ENCODE data around the gene PTPRH.
"Not testable (repeated sequence)": the region's sequence is repeated elsewhere in the genome, so short reads cannot be mapped to it uniquely, and the experiment has no call there.

The PTPRH gene

DNA sequence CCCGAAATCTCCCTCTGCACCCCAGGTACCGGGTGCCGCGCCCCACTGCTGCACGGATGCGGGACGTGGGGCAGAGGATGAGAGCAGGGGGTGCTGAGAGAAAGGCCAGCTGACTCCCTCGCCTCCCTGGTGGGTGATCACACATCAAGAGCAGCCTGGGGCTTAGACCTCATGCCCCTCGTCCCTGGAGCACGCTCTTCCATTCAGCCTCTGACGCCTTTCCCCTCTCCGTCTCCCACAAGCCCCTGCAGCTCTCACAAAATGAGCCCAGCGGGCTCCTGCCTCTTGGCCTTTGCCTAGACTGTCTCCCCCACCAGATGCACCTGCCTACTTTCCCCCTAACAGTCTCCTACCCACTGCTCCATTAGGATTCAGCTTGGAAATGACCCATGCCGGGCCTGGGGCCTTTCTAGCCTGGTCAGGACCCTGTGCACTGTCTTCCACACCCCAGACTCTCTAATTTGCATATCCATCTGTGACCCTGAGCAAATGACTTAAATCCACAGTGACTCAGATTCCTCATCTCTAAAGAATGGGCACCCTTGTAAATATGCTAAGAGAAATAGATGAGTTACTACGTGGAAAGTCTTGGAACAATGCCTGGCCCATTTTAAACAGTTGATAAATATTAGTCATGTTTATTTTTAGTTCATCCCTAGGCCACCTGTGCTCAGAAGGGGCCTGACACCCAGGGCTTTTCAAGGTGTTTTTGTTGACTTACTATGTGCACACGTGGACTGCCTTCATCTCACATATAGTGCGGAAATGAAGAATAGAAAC lies 582 bp upstream of the PTPRH start:
- H3K36me3 ChIP-seq (ENCODE audit: control insufficient read depth in 5 of 5, insufficient read depth in 5 of 5, low read length in 5 of 5), result no peaks in the 10 kb centered on the region
- H3K27ac ChIP-seq (ENCODE audit: low read depth, low read length), result no peak overlapping the region
- peaks cover 4 to 14% (median 11%) of the 10 kb centered on the region in 5 donors for H3K9me3 ChIP-seq (ENCODE audit: control insufficient read depth in 5 of 5, low read length in 5 of 5)
- H3K9ac ChIP-seq (ENCODE audit: low read length in 5 of 5), result no peak overlapping the region
- H3K4me3 ChIP-seq (ENCODE audit: low read depth in 1 of 5, low read length in 5 of 5), result no peak overlapping the region
- H3K27me3 ChIP-seq (ENCODE audit: control insufficient read depth in 5 of 5, insufficient read depth in 4 of 5, low read length in 5 of 5), result peaks cover 3 to 14% (median 7%) of the 10 kb centered on the region in 5 donors
- peaks cover 0 to 8% (median 6%) of the 10 kb centered on the region in 5 donors for H3K4me1 ChIP-seq (ENCODE audit: control insufficient read depth in 5 of 5, insufficient read depth in 5 of 5, low read length in 5 of 5)

DNA sequence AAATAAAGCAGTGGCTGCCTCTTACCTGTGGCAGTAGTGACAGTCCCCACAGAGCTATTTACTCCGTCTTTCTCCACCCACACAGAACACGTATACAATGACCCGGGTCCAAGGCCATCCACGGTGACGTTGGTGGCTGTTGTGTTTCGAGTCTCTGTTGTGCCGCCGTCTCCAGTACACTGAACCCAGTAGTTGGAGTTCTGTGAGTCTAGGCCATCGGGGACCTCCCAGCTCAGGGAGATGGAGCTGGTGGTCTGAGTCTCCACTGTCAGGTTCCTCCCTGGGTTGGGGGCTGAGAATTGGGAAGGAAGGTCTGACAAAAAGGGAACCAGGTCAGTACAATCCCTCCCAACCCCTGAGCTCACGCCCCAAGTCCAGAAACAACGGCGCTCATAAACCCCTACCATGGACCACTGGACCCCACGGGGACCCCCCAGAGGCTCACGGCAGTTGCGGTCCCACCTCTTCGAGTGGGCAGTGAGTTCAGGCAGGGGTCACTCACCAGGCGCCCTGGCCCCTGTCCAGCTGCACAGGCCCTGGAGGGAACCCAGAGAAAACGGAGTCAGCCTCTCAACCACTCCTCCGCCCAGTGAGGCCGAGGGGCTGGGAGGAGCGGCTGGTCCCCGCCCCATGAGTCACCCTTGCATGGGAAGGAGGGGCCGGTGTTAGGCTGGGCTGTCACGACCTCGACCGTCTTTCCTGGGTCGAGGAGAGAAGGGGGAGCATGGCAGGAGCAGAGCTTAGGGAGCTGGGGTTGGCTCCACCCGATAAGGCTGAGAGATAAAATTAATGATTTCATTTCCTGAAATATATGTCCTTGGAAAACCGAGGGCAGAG lies 2.4 kb downstream of the PTPRH start:
- Histone ChIP-seq H3K4me3 (ENCODE audit: low read depth in 1 of 5, low read length in 5 of 5) (peak overlapping the region in 3 of 5 donors; percentile 17 to 53 (median 48)), H3K27me3 (ENCODE audit: control insufficient read depth in 5 of 5, insufficient read depth in 4 of 5, low read length in 5 of 5) (peaks cover 3 to 13% (median 8%) of the 10 kb centered on the region in 5 donors), H3K9me3 (ENCODE audit: control insufficient read depth in 5 of 5, low read length in 5 of 5) (peaks cover 0 to under 1% (median 0%) of the 10 kb centered on the region in 5 donors), H3K36me3 (ENCODE audit: control insufficient read depth in 5 of 5, insufficient read depth in 5 of 5, low read length in 5 of 5) (no peaks in the 10 kb centered on the region), H3K4me1 (ENCODE audit: control insufficient read depth in 5 of 5, insufficient read depth in 5 of 5, low read length in 5 of 5) (peaks cover 0 to 8% (median 6%) of the 10 kb centered on the region in 5 donors), H3K9ac (ENCODE audit: low read length in 5 of 5) (no peak overlapping the region), H3K27ac (ENCODE audit: low read depth, low read length) (no peak overlapping the region)

DNA sequence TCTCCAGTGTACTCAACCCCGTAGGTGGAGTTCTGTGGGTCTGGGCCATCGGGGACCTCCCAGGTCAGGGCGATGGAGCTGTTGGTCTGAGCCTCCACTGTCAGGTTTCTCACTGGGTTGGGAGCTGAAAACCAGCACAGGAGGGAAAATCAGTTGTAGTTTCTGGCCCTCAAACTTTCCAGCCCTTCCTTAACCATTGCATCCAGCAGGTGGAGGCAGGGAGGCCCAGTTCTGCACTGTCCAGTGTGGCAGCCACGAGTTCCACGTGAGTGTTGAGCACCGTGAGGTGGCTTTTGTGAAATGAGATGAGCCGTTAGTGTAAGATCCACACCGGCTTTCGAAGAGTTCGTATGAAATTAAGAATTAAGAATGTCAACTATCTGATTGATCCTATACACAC lies 7.1 kb downstream of the PTPRH start:
- not testable (repeated sequence) for H3K4me1 ChIP-seq (ENCODE audit: control insufficient read depth in 5 of 5, insufficient read depth in 5 of 5, low read length in 5 of 5); H3K9ac ChIP-seq (ENCODE audit: low read length in 5 of 5); H3K9me3 ChIP-seq (ENCODE audit: control insufficient read depth in 5 of 5, low read length in 5 of 5); H3K4me3 ChIP-seq (ENCODE audit: low read depth in 1 of 5, low read length in 5 of 5); H3K27ac ChIP-seq (ENCODE audit: low read depth, low read length); H3K36me3 ChIP-seq (ENCODE audit: control insufficient read depth in 5 of 5, insufficient read depth in 5 of 5, low read length in 5 of 5)
- H3K27me3 ChIP-seq (ENCODE audit: control insufficient read depth in 5 of 5, insufficient read depth in 4 of 5, low read length in 5 of 5), result peaks cover 3 to 22% (median 14%) of the 10 kb centered on the region in 5 donors

DNA sequence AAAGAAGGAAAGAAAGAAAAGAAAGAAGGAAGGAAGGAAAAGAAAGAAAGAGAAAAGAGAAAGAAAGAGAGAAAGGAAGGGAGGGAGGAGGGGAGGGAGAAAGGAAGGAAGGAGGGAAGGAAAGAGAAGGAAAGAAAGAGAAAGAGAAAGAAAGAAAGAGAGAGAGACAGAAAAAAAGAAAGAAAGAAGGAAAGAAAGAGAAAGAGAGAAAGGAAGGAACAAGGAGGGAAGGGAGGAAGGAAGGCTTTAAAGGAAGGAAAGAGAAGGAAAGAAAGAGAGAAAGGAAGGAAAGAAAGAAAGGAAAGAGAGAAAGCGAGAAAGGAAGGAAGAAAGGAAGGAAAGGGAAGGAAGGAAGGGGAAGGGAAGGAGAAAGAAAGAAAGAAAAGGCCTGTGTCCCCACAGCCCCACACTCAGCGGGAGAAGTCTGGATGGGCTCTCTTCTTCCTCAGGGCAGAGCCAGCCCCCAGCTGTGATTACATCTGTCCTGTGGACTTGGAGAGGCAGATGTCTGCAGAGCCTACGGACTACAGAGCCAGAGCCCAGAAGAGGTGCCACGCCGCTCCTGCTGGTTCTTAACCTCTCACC lies 9.6 kb downstream of the PTPRH start:
- Histone ChIP-seq H3K36me3 (ENCODE audit: control insufficient read depth in 5 of 5, insufficient read depth in 5 of 5, low read length in 5 of 5) (no peaks in the 10 kb centered on the region), H3K27ac (ENCODE audit: low read depth, low read length) (no peak overlapping the region), H3K9ac (ENCODE audit: low read length in 5 of 5) (no peak overlapping the region), H3K9me3 (ENCODE audit: control insufficient read depth in 5 of 5, low read length in 5 of 5) (no peaks in the 10 kb centered on the region), H3K4me1 (ENCODE audit: control insufficient read depth in 5 of 5, insufficient read depth in 5 of 5, low read length in 5 of 5) (peaks cover 0 to 2% (median 0%) of the 10 kb centered on the region in 5 donors), H3K27me3 (ENCODE audit: control insufficient read depth in 5 of 5, insufficient read depth in 4 of 5, low read length in 5 of 5) (peaks cover 0 to 13% (median 10%) of the 10 kb centered on the region in 5 donors), H3K4me3 (ENCODE audit: low read depth in 1 of 5, low read length in 5 of 5) (no peak overlapping the region)

DNA sequence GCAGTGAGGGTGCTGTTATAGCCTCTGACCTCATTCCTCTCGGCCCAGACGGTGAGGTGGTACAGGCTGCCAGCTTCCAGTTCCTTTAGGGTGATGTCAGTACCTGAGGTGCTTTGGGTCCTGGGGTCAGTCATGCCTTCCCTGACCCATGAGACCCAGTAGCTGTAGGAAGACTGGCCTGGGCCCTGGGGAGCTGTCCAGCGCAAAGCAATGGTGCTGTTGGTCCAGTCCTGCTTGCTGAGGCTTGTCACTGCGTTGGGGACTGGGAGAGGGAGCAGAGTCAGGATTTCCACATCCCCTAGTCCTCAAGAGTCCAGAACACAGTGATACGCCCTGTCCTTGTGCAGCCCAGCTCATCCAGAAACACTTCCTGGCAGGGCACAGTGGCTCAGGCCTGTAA lies 10.7 kb downstream of the PTPRH start:
- H3K9ac ChIP-seq (ENCODE audit: low read length in 5 of 5), result no peak overlapping the region
- peaks cover 0 to 13% (median 10%) of the 10 kb centered on the region in 5 donors for H3K27me3 ChIP-seq (ENCODE audit: control insufficient read depth in 5 of 5, insufficient read depth in 4 of 5, low read length in 5 of 5)
- H3K9me3 ChIP-seq (ENCODE audit: control insufficient read depth in 5 of 5, low read length in 5 of 5), result no peaks in the 10 kb centered on the region
- H3K4me3 ChIP-seq (ENCODE audit: low read depth in 1 of 5, low read length in 5 of 5), result no peak overlapping the region
- H3K4me1 ChIP-seq (ENCODE audit: control insufficient read depth in 5 of 5, insufficient read depth in 5 of 5, low read length in 5 of 5), result peaks cover 0 to 2% (median 0%) of the 10 kb centered on the region in 5 donors
- no peak overlapping the region for H3K27ac ChIP-seq (ENCODE audit: low read depth, low read length)
- H3K36me3 ChIP-seq (ENCODE audit: control insufficient read depth in 5 of 5, insufficient read depth in 5 of 5, low read length in 5 of 5), result no peaks in the 10 kb centered on the region

DNA sequence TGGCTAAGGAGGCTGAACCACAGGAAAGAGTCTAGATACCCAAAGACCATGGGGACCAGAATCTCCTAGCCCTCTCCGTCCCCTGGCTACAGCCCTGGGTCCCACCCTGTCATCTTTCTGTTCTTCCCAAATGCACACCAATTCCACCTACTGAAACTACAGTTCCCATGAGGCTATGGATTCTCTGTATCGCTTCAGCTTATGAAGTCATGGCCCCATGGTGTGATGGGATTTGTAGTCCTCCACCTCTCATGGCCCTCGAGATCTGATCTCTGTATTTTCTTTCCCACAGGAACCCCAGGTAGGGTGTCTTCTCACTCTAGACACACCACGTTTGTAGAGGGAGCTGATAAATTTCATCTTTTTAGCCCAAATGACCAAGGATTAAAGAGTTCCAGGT lies 11.8 kb downstream of the PTPRH start:
- Histone ChIP-seq H3K27me3 (ENCODE audit: control insufficient read depth in 5 of 5, insufficient read depth in 4 of 5, low read length in 5 of 5) (peaks cover 0 to 16% (median 9%) of the 10 kb centered on the region in 5 donors), H3K4me3 (ENCODE audit: low read depth in 1 of 5, low read length in 5 of 5) (no peak overlapping the region), H3K4me1 (ENCODE audit: control insufficient read depth in 5 of 5, insufficient read depth in 5 of 5, low read length in 5 of 5) (peaks cover 0 to 2% (median 0%) of the 10 kb centered on the region in 5 donors), H3K9me3 (ENCODE audit: control insufficient read depth in 5 of 5, low read length in 5 of 5) (no peaks in the 10 kb centered on the region), H3K27ac (ENCODE audit: low read depth, low read length) (no peak overlapping the region), H3K36me3 (ENCODE audit: control insufficient read depth in 5 of 5, insufficient read depth in 5 of 5, low read length in 5 of 5) (no peaks in the 10 kb centered on the region), H3K9ac (ENCODE audit: low read length in 5 of 5) (no peak overlapping the region)

DNA sequence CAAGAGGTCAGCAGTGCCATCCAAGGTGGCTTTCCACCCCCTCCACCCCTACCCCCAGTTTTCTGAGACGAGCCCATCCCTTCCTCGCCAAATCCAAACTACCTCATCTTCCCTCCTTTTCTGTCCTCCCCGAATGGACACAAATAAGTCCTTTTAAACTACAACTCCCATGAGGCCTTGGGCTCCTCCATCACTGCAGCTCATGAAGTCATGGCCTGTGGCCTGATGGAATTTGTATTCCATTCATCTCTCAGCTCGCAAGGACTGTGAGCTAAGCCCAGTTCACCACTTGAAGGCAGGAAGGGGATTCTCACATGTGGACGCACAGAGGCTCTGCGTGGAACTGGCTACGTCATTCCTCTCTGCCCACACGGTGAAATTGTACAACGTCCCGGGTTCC lies 12.5 kb downstream of the PTPRH start:
- Histone ChIP-seq H3K4me1 (ENCODE audit: control insufficient read depth in 5 of 5, insufficient read depth in 5 of 5, low read length in 5 of 5) (peaks cover 0 to 2% (median 0%) of the 10 kb centered on the region in 5 donors), H3K4me3 (ENCODE audit: low read depth in 1 of 5, low read length in 5 of 5) (no peak overlapping the region), H3K27me3 (ENCODE audit: control insufficient read depth in 5 of 5, insufficient read depth in 4 of 5, low read length in 5 of 5) (peaks cover 0 to 16% (median 9%) of the 10 kb centered on the region in 5 donors), H3K9ac (ENCODE audit: low read length in 5 of 5) (no peak overlapping the region), H3K36me3 (ENCODE audit: control insufficient read depth in 5 of 5, insufficient read depth in 5 of 5, low read length in 5 of 5) (no peaks in the 10 kb centered on the region), H3K9me3 (ENCODE audit: control insufficient read depth in 5 of 5, low read length in 5 of 5) (no peaks in the 10 kb centered on the region), H3K27ac (ENCODE audit: low read depth, low read length) (no peak overlapping the region)

DNA sequence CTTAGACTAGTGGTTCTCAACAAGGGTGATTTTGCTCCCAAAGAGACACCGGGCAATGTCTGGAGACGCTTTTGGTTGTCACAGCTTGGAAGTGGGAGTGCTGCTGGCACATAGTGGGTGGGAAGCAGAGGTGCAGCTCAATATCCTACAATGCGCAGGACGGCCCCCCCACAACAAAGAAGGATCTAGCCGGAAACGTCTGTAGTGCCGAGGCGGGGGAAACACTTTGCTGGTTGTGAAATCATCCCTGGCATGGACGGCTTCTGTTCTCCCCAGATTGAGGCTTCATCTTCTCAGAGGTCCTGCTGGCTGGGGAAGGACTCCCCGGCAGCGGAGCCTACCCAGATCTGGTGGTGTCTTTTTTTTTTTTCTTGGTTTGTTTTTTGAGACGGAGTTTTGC lies 15.8 kb downstream of the PTPRH start:
- Histone ChIP-seq H3K27me3 (ENCODE audit: control insufficient read depth in 5 of 5, insufficient read depth in 4 of 5, low read length in 5 of 5) (peaks cover 0 to 16% (median 4%) of the 10 kb centered on the region in 5 donors), H3K27ac (ENCODE audit: low read depth, low read length) (no peak overlapping the region), H3K4me3 (ENCODE audit: low read depth in 1 of 5, low read length in 5 of 5) (no peak overlapping the region), H3K36me3 (ENCODE audit: control insufficient read depth in 5 of 5, insufficient read depth in 5 of 5, low read length in 5 of 5) (no peaks in the 10 kb centered on the region), H3K9ac (ENCODE audit: low read length in 5 of 5) (no peak overlapping the region), H3K4me1 (ENCODE audit: control insufficient read depth in 5 of 5, insufficient read depth in 5 of 5, low read length in 5 of 5) (peaks cover 0 to 2% (median 0%) of the 10 kb centered on the region in 5 donors), H3K9me3 (ENCODE audit: control insufficient read depth in 5 of 5, low read length in 5 of 5) (no peaks in the 10 kb centered on the region)

DNA sequence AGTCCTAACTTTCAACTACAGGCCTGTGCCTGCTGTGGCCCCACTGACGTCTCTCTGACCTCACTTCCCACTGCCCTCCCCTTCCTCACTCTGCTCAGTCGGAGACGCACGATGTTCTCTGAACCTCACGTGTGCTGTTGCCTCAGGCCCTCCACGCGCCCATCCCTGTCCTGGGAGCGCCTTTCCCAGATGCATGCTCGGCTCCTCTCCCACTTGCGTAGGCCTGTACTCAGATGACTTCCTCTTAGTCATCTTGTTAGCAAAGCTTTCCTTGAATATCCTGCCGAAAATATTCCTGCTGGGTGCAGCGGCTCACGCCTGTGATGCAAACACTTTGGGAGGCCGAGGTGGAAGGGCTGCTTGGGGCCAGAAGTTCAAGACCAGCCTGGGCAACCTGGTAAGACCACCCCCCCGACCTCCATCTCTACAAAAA lies 19.9 kb downstream of the PTPRH start:
- peaks cover 4 to 17% (median 12%) of the 10 kb centered on the region in 5 donors for H3K27me3 ChIP-seq (ENCODE audit: control insufficient read depth in 5 of 5, insufficient read depth in 4 of 5, low read length in 5 of 5)
- H3K9me3 ChIP-seq (ENCODE audit: control insufficient read depth in 5 of 5, low read length in 5 of 5), result no peaks in the 10 kb centered on the region
- no peak overlapping the region for H3K4me3 ChIP-seq (ENCODE audit: low read depth in 1 of 5, low read length in 5 of 5)
- no peak overlapping the region for H3K9ac ChIP-seq (ENCODE audit: low read length in 5 of 5)
- H3K27ac ChIP-seq (ENCODE audit: low read depth, low read length), result no peak overlapping the region
- H3K4me1 ChIP-seq (ENCODE audit: control insufficient read depth in 5 of 5, insufficient read depth in 5 of 5, low read length in 5 of 5), result peaks cover 0 to 2% (median 0%) of the 10 kb centered on the region in 5 donors
- no peaks in the 10 kb centered on the region for H3K36me3 ChIP-seq (ENCODE audit: control insufficient read depth in 5 of 5, insufficient read depth in 5 of 5, low read length in 5 of 5)

All from subcutaneous abdominal adipose tissue (tissue), 5 donors.